ENCODE data around the gene FURIN.
"Not testable (repeated sequence)": the region's sequence is repeated elsewhere in the genome, so short reads cannot be mapped to it uniquely, and the experiment has no call there.

Gene FURIN

DNA sequence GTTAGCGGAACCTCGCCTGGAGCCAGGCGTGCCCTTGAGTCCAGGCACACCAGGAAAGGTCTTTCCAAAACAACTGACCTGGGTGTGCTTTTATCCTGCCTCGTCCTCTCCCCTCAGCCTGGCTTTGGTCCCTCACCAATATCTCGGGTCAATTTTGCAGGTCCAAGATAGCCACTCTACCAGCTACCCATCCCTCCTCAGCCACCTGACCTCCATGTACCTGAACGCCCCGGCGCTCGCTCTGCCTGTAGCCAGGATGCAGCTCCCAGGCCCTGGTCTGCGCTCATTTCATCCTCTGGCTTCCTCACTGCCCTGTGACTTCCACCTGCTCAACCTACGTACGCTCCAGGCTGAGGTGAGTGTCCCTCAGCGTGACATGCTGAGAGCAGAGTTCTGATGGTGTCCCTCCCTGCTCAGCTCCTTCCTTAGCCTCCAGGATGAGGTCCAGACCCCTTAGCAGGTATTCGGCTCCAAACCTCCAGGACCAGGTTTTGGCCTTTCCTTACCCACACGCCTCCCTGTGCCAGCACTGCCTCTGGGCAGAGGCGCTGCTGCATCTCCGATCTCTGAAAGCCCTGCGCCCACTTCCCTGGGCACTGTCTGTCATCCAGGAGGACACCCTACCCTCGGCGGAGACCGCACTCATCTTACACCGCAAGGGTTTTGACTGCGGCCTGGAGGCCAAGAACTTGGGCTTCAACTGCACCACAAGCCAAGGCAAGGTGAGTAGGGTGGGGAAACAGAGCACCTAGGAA is 49.8 kb downstream of the FURIN start:
- no peak for DNase-seq

DNA sequence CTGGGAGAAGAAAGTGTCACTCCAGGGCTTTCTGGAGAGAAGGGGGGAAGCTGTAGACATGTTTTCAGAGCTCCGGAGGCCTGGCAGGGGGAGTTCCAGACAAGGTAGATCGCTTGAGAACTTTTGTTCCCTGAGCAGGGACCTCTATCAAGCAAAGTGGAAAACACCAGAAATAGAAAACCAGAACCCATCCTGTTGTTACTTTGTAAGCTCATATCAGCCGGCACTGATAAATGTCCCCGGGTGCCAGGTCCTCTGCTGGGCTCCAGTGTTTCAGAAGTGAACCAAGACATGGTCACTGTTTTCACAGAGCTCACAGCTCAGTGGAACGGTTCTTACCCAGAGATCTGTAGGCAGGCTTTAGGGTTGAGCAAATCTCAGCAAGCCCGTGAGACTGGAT is 50.4 kb downstream of the FURIN start:
- no peak for DNase-seq

- no peak for DNase-seq
Observed at GRCh38 chr15:90921887-90922286, 53.5 kb downstream of the FURIN start.

GRCh38 chr15:90922712-90923322 is 54.4 kb downstream of the FURIN start:
- DNase-seq, result not testable (repeated sequence)

GRCh38 chr15:90924375-90924774 is 56.0 kb downstream of the FURIN start:
- no peak for DNase-seq

GRCh38 chr15:90926766-90927165 is 58.4 kb downstream of the FURIN start:
- not testable (repeated sequence) for DNase-seq

DNA sequence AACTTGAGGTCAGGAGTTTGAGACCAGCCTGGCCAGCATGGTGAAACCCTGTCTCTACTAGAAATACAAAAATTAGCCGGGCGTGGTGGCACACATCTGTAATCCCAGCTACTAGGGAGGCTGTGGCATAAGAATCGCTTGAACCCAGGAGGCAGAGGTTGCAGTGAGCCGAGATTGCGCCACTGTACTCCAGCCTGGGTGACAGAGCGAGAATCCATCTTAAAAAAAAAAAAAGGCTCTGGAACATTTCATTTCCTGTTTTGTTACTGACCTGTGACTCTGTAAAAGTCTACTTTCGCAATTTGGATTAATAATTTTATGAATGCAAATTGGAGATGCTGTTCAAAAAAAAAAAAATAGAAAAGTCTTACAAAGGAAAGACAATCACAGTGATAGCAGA is 59.7 kb downstream of the FURIN start:
- not testable (repeated sequence) for DNase-seq

- DNase-seq, result no peak
Observed at GRCh38 chr15:90929246-90930019, 61.0 kb downstream of the FURIN start.

GRCh38 chr15:90930861-90931574 is 62.6 kb downstream of the FURIN start:
- no peak for DNase-seq

DNA sequence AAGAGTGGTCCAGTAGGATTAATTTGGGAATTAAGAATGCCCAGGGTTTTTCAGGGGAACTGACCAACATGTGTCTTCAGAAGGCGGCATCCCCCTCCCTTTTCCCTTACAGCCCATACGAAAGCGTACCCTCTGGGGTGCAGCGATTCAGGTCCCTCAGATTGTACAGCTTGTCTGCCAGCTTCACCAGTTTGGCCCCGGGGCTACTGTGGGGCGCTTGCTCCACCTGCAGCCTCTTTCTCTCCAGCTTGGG is 63.1 kb downstream of the FURIN start:
- DNase-seq, result no peak

DNA sequence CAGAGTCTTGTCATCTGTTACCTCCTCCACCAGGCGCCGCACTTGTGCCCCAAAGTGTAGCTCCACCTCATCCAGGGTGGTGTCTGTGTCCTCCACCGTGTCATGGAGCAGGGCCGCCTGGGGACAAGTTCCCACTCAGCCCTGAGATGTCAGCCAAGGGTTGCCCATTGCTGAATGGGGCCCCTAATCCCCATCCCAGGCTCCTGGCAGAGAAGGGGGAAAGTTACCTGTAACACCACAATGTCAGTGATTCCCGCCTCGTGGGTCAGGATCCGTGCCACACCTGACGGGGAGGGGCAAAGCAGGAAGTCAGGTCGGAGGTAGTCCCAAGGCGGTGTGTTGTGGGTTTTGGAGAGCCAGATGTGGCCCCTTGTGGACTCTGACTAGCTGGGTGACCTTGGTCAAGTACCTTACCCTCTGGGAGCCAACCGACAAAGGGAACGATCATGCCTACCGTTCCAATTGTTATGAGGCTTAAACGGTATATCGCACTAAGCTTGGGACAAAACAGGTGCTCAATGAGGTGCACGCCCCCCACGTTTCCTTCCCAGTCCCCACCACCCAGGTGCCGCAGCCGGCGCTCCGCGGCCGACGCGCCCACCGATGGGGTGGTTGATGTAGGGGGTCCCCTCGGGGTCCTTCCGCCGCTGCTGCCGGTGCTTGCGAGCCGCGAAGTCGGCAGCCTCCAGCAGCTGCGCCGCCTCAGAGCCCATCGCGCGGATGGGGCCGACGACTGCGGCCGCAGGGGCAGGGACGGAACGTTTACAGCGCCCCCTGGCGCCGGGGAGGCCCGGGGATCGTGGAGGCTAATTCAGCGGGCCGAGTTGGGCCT is 63.7 kb downstream of the FURIN start, which contains the start of gene HDDC3:
Gene HDDC3, minus strand, starts transcription at position 722 of the 832 bp plus-strand sequence. Its CDS starts 9 bp downstream, at position 713.
- peak; percentile 78 for DNase-seq

- no peak for DNase-seq
Observed at GRCh38 chr15:90932660-90932991, 64.2 kb downstream of the FURIN start.
